ENCODE data around the gene NKRF.

The NKRF gene

GRCh38 chrX:119607018-119607389 is 780 bp upstream of the NKRF start:
- DNase-seq, result peak; percentile 50

DNA sequence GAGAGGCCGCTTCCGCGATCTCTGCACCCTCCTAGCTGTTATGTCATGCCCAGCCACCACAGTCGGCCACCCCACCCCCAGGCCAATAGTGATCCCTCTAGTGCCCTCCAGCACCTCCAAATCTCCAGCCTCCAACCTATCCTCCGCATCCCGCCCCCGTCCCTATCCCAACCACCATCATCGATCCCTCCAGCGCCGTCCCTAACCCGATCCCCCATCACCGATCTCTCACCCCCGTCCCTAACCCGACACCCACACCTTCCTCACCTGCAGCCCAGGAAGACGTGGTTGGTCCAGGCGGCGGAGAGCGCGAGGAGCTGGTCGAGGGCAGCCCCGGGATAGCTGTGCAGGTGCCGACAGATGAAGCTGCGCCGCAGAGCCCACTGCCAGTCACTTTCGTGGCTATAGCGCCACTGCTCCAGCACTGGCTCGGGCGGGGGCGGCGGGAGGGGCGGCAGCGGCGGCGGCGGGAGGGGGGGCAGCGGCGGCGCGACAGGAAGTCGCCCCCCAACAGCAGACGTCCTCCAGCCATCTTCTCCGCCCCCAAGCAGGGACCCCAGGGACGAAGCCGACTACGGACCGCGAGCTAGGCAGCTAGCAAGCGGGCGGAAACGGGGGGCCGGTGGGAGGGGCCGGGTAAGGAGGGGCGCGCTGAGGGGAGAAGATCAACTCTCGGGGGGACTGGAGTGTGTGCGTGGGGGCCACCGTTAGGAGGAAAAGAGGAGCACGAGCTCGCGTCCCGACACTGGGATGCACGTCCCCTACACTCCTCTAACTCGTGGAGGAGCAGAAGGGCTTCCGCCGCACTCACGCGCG is 552 bp downstream of the NKRF start:
- DNase-seq, result peak; percentile 64

DNA sequence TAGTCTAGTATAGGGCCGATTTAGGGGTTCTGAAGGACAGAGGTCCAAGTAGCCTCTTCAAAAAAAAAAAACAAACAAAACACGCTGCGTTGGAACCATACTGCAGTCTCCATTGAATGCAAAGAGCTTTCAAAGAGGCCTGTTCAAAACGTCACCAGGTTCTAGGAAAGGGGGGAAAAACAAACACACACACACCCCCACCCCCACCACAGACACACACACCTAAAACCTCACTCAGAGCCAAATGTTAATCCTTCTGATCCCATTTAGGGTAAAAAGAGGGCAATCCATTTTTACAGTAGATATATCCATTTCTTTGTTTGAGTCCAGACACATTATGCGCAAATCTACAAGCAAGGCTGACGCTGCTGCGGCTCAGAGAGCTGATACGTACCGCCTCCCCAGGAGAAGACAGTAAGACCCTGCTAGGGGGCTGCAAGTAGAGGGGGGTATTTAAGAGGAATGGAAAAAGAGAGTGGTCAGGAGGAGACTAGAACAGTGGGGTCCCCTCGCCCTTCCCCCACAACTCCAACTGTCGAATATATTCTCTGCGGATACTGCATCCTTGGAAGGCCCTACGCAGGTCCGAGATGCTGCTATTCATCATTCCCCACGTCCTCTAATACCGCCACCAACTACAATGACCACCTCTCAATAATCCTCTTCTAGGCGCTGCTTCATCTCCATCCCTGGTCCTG is 1.3 kb downstream of the NKRF start:
- DNase-seq, result peak; percentile 34

GRCh38 chrX:119602701-119603255 is 3.4 kb downstream of the NKRF start:
- no peak for DNase-seq

GRCh38 chrX:119589810-119590209 is 16.4 kb downstream of the NKRF start:
- no peak for DNase-seq

- DNase-seq, result no peak
Observed at GRCh38 chrX:119583431-119584059, 22.7 kb downstream of the NKRF start.

- no peak for DNase-seq
Observed at GRCh38 chrX:119579414-119579813, 26.8 kb downstream of the NKRF start.

DNA sequence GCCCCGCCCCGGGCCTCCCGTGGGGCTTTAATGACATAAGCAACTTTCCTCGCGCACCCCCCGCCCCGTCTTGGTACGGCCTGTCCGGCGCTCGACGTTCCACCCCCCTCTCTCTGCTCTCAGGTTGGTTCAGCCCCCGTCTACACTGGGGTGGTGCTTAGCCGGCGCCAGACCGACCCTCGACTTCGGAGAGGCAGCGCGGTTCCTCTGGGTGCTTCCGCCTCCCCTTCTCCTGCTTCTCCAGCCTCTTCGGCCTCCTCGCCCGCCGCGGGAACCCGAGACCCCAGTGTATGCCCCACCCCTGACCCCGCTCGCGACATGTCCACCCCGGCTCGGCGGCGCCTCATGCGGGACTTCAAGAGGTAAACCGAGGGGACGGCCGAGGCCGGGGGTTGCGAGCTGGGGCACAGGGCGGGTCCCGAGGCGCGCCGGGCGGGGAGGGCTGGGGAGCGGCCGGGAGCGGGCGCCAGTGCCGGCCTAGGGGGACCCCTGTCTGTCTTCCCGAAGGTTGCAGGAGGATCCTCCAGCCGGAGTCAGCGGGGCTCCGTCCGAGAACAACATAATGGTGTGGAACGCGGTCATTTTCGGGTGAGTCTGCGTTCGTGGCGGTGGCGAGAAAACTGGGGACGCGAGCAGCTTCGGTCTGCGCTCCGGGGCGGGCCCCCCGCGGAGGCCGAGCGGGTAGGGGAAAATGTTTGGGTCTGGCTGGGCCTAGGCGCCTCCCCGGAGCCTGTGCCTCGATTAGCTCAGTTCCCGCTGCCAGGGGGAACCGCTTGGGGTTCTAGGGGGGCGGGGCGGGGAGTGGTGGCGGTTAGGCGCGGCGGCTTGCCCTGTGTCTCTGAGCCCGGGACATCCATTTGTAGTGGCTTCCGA is 31.6 kb downstream of the NKRF start, which contains the start of gene UBE2A:
Gene UBE2A, plus strand, starts transcription at position 170 of the 873 bp plus-strand sequence. Its CDS starts 149 bp downstream, at position 319.
- DNase-seq, result peak; percentile 95

DNA sequence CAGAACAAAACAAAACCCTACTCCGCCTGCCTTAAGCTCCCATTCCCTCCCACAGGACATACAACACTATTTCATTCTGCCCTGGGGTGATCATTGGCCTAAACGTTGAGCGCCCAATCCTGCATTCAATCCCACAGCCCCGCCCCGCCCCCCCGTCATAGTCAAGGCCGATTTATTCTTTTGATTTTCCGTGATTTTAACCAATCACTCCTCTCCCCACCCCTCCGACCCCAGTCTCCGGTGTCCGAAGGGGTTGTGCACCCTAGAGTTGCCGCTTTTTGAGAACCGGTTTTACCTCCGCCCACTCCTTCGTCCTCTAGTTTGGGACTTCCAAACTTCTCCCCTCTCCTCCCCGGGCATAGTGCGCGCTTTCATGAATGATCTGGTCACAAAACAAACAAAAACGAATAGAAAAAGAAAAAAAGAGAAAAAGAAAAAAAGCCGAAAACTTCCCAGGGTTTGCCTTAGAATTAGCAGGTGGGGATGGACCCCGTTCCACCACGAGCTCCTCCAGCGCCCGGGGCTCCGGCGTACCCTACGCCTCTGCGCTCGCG is 32.3 kb downstream of the NKRF start:
- peak; percentile 54 for DNase-seq

DNA sequence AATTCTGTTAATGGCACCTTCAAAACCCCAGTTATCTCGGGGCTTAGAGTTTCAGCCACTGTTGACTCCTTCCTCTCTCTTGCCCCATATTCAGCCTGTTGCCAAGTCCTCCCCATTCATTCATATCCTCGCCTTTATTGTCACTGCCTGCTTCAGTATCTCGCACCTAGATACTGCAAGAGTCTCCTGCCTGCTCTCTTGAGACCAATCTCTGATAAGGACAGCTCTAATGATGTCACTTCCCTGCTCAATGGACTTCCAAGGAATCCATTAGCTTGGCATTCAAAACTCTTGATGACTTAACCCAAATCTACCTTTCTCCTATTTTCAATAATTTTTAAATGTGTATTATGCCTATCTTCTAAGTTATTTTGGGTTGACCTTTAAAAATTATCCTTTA is 33.0 kb downstream of the NKRF start:
- DNase-seq, result no peak

DNA sequence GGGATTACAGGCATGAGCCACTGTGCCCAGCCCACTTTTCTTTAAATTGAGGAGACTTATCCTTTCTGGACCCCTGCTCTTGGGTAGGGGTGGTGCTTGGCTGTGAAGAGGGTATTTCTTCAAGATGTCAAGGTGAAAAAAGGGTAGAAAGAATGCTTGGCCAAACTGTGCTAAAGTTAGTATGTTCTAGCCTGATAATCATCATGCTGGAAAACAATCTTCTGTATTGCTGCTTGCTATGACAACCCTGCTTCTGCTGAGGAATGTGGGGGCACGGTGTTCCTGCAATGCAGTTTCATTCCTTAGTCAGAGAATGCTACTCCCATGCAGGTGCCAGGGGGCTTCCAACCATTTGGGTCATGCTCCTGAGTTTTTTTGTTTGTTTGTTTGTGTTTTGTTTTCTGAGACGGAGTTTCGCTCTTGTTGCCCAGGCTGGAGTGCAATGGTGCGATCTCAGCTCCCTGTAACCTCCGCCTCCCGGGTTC is 35.8 kb downstream of the NKRF start:
- DNase-seq, result no peak

GRCh38 chrX:119565107-119565663 is 41.0 kb downstream of the NKRF start, which contains the start of gene STEEP1:
Gene STEEP1, minus strand, starts transcription at chrX:119565409. Its CDS starts 54 bp downstream, at chrX:119565355.
- peak; percentile 94 for DNase-seq

DNA sequence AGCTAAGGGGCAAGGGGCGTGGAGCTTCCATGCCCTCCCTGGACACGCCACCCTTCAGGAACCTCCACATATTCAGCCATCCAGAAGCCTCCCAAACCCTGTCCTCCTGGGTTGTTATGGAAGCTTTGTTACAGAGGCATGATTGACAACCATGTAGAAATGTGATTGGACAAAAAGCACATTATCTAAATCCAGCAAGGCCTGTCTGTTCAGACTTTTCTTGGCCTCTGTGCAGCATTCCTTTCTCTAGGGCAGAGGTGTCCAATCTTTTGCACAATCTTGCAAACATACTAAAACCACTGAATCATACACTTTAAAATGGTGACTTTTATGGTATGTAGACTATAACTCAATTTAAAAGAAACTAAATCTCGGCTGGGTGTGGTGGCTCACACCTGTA is 53.7 kb downstream of the NKRF start:
- DNase-seq, result no peak

DNA sequence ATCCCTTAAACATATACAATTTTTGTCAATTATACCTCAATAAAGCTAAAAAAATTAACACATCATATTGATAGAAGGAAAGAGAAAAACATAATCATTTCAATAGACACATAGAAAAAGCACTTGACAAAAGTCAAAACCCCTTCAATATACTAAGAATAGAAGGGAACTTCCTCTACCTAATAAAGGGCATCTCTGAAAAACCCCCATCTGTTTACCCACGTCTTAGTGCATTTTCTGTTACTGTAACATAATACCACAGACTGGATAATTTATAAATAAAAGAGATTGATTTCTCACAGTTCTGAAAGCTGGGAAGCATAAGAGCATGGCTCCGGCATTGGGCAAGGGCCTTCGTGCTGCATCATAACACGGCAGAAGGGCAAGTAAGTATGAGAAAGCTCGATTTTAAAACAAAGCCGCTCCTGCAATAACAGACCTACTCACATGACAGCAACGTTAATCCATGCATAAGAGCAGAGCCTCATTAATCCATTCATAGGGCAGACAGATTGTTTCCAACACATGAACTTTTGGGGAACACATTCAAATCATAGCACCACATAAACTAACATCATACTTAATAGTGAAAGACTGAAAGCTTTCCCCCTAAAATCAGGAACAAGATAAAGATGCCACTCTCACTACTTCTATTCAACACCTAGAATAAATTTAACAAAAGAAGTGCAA is 56.8 kb downstream of the NKRF start:
- DNase-seq, result no peak

DNA sequence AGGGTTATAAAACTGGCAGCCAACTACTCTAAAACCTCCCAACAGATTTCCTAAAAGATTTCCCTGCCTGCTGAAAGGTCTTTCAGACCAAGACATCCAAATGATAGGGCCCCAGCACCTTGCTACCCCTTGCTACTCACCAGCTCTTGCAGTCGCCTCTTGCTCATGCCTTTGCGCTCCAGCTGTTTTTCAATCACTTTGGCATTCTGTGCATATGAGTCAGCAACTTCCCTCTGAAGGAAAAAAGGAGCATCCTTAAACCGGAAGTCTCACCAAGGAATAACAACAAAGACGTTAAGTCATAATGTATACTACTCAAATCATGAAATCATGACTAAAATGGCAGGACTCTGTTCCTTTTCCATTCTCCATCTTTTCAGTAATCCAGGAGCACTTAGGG is 65.0 kb downstream of the NKRF start:
- no peak for DNase-seq

DNA sequence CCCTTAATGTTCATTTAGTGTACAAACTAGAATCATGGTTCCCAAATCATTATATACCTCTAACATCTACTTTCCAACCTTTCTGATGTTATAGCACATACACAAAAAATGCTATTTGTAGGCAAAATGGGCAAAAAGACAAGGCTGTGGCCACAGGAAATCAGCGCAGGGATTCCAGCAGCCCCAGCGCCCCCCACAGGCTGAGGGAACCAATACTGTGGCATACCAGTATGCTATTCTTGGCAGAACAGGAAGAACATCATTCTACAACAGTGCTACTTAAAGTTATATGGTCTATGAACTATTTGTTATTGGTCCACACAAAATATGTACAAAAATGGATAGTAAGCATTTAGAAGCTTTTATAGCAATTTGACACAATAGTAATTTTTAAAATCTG is 66.4 kb downstream of the NKRF start:
- no peak for DNase-seq

Data from NCI-H69 (cell line).